HepG2 (cell line): ENCODE measurements around the gene BORCS5.

Experiments
- CTCF ChIP-seq: sonication (generic); formaldehyde crosslinking; IDR thresholded peaks from 2 replicates; pipeline ENCODE4 v1.5.0; 2020; ENCODE audit warnings: mild to moderate bottlenecking, missing genetic modification reagents, moderate library complexity
- HOXA5 ChIP-seq: sonication (generic); formaldehyde crosslinking; IDR thresholded peaks from 2 replicates; pipeline ENCODE4 v1.4.0; 2020; ENCODE audit warnings: missing genetic modification reagents
- NFYB ChIP-seq: sonication (generic); formaldehyde crosslinking; IDR thresholded peaks from 2 replicates; pipeline ENCODE4 v1.4.0; 2020; ENCODE audit warnings: missing genetic modification reagents
- NONO ChIP-seq, 2 experiments: fragments of 450-650 bp in 1 of 2; sonication (generic) in 1 of 2; formaldehyde crosslinking in 1 of 2; IDR thresholded peaks in 1 of 2; conservative IDR thresholded peaks in 1 of 2; 2 replicates each; pipeline versions ENCODE4 v1.6.1 to v1.8.0; 2017 to 2022; ENCODE audit warnings: mild to moderate bottlenecking in 1 of 2, missing genetic modification reagents in 1 of 2, moderate library complexity in 1 of 2
- PRDM15 ChIP-seq: sonication (generic); formaldehyde crosslinking; IDR thresholded peaks from 2 replicates; pipeline ENCODE4 v1.4.0; 2020; ENCODE audit warnings: missing genetic modification reagents
- ZKSCAN5 ChIP-seq: sonication (generic); formaldehyde crosslinking; IDR thresholded peaks from 2 replicates; pipeline ENCODE4 v1.5.1; 2020; ENCODE audit warnings: mild to moderate bottlenecking, missing genetic modification reagents
- ZNF143 ChIP-seq: sonication (generic); formaldehyde crosslinking; IDR thresholded peaks from 2 replicates; pipeline ENCODE4 v1.4.0; 2020; ENCODE audit warnings: missing genetic modification reagents
- ZNF629 ChIP-seq: sonication (generic); formaldehyde crosslinking; conservative IDR thresholded peaks from 2 replicates; pipeline ENCODE4 v1.5.0; 2020; ENCODE audit warnings: missing genetic modification reagents
- ZNF660 ChIP-seq: sonication (generic); formaldehyde crosslinking; IDR thresholded peaks from 2 replicates; pipeline ENCODE4 v1.5.1; 2020; ENCODE audit warnings: mild to moderate bottlenecking, low read depth, missing genetic modification reagents, borderline replicate concordance

DNA sequence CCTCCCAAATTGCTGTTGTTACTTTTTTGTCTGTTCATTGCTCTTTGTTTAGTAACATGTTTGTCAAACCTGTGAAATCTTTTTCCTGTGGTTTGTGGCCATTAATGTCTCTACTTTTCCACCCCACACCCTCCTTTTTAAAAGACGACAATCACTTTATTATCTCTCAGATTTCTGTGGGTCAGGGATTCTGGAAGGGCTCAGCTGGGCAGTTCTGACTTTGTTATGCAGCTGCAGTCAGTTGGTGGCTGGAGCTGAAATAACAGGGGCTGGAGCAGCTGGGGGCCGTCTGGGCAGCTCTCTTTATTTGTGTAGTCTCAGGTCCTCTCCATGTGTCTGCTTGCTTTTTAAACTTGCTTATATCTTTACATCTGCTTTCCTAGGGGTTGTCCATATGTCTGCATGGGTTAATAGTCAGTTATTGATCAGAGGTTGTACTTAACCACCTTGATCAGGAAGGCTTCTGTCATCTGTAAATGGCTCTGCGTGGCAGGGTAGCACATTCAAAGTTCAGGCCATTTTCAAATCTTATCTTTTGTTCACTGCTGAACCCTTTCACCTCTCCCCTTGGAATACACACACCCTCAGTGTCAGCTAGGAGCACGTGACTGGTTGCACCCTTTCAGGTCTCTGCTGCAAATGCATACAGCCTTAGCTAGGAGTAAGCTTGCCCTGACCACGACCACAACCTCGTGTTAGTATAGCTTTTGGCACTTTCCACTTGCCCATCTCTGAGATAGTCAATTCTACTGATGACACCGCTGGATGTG lies 27.9 kb downstream of the BORCS5 start:
- no peak for TF ChIP-seq ZNF660
- no peak for TF ChIP-seq CTCF (CRISPR knock-in tag)
- no peak for TF ChIP-seq ZNF143 (CRISPR knock-in tag)
- no peak for TF ChIP-seq HOXA5 (CRISPR knock-in tag)
- TF ChIP-seq NFYB (CRISPR knock-in tag), result no peak
- TF ChIP-seq NONO (IDR thresholded peaks at IDR 0.05), result no peak
- no peak; the same call in 1 of the 2 replicates for TF ChIP-seq NONO (CRISPR knock-in tag; conservative IDR thresholded peaks at IDR 0.05)
- TF ChIP-seq ZNF629 (CRISPR knock-in tag), result no peak
- TF ChIP-seq PRDM15, result no peak
- TF ChIP-seq ZKSCAN5 (CRISPR knock-in tag), result no peak
